NOMO-1 (cell line): ENCODE results near the gene ALOX5AP.

Source experiments
- DNase-seq, 2 experiments: peaks; one replicate each; lab custom pipeline; 2025; ENCODE audit not compliant: unreplicated experiment in 2 of 2; lab: John Stamatoyannopoulos, UW

Gene ALOX5AP

DNA sequence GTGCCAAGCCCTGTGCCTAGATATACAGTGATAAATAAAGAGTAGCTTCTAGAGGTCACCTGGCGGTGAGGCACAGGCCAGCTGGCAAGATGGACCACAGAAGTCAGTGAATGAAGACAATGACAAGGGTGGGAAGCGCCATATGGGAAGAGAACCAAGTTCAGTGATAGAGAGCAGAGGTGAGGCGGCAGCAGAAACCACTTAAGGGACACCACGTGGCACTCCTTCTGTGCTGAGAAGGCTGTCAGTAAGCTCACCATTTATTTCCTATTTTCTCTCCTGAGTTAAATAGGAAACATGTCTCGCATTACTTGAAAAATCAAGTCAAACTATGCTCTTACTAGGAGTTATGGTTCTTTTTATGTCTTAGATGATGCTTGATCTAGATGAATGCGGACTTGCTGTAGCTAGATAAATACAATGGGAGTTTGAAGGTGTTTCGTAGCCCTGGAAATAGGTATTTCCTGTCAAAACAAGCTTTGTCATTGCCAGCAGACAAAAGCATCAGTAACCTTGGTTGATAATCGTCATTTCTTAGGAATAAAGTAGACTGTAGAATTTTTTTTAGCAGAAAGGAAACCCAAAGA lies 17.8 kb downstream of the ALOX5AP start:
- DNase-seq = no peak

DNA sequence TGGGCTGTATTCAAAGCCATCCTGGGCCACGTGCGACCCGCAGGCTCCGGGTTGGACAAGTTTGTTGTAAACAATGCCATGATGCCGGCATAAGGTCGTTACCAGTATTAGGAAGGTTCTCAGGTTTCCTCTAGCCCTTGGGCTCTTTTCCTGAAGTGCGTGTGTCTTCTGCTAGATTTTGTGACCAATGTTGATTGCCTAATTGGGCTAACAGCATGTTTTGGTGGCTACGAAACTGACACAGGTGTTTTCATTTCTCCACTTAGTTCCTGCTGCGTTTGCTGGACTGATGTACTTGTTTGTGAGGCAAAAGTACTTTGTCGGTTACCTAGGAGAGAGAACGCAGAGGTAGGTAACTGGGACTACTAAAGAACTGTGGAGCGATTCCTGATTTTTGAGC lies 20.3 kb downstream of the ALOX5AP start:
- no peak for DNase-seq

DNA sequence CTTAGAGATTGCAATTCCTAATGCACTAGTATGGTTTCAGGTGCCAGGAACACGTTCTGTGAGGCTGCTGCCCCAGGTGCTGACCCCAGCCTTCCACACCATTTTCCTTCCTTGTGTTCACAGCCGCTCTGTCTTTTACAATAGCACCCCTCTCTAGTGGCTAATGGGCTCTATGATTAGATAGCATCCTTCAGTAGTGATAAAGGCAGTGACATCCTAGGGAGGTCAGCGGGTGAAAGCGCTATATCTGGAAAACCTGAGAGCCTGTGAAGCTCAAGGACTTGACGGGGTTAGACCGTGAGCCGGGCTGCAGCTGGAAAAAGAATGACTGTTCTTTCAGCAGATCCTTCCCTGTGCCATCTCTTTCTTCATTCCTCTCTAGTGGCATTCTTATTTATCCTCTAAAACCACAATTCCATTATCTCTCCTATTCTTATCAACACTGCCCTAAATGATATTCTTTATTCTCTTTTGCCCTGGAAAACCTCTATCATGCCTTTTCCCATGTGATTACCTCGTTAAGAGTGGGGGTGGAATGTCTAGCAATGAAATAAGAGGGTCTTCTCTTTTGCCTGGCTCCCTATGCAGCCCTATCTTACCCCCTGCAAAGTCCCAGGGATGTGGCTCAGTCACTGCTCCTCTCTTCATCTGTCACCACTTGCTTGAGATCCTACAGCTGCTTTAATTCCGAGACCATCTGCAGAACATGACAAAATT lies 21.8 kb downstream of the ALOX5AP start:
- no peak for DNase-seq

DNA sequence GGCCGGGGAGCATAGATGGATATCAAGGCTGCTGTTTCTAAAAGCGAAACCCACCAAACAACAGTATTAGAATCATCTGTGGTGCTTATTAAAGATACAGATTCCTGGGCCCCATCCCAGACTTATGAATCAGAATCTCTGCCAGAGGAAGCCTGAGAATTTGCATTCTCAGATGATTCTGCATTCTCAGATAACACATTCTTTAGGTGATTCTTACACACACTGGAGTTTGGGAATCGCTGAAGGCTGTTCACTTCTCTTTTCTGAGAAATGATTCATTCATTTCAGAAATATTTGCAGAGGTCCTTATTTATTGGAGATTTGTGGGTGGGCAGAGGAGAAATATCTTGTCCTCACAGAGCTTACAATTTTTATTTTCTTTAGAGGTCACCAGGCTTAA lies 24.4 kb downstream of the ALOX5AP start:
- no peak for DNase-seq

DNA sequence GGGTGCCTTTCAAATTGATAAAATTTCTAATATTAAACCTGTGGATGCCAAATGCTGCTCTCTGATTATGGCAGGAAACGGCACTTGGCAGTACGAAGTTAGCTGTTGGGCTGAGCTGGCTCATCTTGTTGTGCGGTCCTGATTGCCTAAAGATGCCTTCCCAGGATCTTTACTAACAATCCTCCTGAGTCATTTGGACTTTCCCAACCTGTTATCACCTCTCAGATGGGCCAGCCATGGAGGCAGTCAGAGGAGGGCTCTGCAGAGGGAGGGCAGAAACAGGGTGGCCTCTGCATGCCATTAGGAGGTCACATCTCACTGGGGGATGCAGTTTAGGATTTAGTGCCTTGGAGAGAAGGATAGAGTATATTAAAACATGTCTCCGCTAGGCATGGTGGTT lies 27.3 kb downstream of the ALOX5AP start:
- DNase-seq = no peak

DNA sequence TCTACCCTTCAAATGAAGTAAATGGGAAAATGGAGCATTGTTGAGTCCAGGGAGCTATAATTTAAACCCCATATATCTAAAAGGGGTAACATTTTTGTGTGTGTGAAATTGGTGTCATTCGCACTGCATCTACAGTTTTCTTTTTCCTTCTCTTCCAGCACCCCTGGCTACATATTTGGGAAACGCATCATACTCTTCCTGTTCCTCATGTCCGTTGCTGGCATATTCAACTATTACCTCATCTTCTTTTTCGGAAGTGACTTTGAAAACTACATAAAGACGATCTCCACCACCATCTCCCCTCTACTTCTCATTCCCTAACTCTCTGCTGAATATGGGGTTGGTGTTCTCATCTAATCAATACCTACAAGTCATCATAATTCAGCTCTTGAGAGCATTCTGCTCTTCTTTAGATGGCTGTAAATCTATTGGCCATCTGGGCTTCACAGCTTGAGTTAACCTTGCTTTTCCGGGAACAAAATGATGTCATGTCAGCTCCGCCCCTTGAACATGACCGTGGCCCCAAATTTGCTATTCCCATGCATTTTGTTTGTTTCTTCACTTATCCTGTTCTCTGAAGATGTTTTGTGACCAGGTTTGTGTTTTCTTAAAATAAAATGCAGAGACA lies 28.6 kb downstream of the ALOX5AP start:
- no peak for DNase-seq

DNA sequence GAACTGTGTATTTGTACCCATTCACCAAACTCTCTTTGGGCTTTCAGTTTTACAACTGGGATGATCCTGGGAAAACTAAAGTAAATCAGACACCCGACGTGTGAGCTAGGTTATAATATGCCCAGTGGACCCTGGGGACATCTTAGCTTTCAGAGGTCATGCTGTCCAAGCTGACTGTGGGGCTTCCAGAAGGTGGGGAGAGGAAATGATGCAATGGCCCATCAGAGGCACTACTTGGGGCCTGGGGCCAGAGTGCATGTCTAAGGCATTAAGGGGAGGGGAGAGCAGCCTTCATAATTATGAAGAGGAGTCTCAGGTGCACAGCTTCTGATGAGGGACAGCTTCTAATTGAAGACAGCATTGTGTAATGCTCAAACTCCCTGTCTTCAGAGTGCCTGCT lies 30.9 kb downstream of the ALOX5AP start:
- no peak for DNase-seq

DNA sequence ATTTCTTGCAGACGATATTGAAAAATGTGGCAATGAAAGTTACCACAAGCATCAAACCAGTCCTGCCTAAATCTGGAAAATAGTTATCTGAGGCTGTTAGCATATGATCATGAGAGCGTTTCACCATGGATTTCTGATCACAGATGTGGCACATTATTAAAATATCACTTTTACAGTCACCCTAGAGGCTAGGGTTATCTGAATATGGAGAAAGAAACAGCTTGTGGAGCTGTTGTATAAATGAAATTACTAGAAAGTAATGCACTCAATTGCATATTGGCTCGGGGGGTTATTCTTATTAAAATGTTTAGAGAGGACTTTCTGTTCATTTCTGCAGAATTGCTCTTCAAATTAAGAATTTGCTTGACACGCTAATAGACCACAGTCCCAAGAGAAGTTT lies 35.6 kb downstream of the ALOX5AP start:
- no peak for DNase-seq

DNA sequence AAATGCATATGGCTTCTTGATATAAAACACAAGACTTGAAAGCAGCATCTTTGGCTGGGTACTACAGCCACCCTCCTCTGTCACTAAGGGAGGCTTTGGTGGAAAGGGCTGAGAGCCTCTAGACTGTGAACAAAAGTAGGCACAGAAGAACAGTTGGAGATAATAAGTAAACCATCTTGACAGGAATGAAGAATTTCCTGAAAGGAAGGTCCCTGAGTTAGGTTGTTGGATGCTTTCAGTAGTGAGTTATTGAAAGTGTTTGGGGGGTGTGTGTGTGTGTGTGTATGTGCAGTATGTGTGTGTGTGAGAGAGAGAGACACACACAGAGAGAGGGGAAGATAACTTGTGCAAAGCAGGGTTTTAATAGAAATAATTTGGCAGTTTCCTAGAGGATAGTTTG lies 38.2 kb downstream of the ALOX5AP start:
- DNase-seq = no peak

DNA sequence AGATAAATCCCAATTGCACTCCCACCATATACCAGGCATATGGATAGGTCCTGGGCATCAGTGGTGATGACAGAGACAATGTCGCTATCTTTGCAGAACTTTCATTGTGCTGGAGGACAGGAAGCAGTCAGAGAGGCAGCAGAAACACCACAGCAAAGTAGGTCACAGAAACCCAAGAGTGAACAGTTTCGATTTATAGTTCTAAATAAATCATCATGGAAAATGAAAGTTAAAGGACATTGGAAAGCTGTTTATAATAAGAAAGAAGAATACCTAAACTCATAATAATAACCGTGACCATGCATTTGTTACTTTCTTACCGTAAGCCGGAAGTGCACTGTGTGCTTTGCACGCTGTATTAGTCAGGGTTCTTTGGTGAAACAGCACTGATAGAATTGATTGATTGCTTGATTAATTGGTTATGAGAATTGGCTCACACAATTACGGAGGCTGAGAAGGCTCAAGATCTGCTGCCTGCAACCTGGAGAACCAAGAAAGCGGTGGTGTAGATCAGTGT lies 38.9 kb downstream of the ALOX5AP start:
- no peak for DNase-seq

DNA sequence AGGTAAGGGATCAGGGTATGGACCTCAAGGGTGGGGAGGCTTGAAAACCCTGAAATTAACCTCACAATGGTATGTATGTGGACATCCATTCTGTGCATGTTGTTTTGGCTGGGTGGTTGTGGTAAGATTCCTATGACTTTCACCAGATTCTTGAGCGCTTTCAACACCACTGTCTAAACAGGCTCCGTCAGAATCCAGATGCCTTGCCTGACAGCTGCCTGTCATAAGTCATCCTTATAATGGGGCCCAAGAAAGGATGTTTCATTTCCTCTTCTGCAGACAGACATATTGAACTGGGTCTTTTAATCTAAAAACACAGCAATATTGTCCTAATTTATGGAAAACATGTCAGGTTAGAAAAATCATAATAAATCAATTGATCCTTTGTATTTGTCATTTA lies 41.3 kb downstream of the ALOX5AP start:
- DNase-seq = peak; percentile 29 to 62

DNA sequence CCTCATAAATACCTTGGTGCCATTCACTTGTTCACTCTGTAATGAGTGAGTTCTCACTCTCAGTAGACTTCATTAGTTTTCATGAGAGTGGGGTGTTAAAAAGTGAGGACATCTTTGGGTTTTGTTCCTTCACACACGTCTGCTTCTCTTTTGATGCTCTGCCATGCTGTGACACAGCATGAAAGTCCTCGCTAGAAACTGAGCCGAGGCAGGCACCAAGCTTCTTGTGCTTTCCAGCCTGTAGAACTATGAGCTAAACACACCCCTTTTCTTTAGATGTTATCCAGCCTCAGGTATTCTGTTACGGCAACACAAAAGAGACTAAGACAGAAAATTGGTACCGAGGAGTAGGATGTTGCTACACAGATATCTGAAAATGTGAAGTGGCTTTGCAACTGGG lies 43.7 kb downstream of the ALOX5AP start:
- no peak for DNase-seq

DNA sequence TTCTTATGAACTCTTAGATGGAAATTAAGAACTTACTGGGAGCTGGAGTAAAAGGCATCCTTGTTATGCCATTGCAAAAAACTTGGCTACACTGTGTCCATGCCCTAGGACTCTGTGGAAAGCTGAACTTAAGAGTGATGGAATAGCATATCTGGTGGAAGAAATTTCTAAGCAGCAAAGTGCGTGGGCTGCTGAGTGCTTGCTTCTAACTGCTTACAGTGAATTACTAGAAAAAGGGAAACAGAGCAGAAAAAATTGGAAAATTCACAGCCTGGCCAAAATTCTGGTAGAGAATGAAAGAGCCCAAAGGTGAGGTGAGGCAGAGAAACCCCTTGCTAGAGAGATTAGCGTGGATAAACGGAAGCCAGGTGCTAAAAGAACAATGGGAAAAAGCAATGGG lies 44.3 kb downstream of the ALOX5AP start:
- no peak for DNase-seq

DNA sequence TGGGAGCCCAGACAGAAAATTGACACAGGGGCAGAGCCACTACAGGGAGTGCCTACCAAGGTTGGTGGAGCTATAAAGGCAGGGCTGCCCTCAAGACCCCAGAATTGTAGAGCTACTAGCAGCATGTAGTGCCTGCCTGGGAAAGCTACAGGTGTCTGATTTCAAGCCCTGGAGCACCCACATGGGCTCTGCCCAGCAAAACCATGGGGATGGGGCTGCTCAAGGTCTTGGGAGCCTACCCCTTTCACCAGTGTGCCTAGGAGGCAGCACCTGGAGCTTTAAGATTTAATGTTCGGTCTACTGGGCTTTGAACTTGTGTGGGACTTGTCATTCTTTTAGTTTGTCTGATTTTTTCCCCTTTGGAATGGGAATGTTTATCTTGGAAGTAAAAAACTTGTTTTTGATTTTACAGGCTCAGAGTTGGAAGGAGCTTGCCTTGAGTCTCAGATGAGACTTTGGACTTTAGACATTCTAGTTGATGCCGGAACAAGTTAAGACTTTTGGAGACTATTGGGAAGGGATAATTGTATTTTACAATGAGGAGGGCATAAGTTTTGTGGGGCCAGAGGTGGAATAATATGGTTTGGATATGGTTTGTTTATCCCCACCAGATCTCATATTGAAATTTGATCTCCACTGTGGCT lies 45.1 kb downstream of the ALOX5AP start:
- DNase-seq = no peak

DNA sequence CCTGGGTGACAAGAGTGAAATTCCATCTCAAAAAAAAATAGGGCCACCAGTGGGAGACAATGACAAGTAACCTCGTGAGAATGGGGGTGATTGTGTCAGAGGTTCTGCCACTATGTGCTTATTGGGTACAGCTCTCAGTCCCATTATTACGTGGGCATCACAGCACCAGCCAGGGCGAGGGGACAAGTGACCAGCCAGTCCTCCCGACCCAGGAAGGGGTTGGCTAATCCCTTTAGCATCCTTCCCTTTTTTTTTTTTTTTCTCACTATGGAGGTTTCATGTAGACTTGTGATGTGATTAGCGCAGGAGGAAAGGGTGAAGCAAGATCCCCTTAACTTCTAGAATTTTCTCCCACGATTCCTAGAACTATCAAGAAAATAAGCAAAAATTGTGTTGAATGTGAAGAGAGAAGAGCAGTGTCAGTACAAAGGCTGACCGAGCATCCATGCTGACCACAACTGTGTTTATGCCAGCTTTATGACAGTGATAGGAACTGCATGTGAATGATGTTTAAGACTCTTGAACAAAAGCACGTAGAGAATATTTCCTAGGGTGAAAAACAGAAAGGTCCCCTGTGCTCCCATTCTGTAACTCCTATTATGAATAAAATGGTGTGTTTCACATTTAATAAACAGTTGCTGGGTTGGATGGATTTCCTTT lies 50.0 kb downstream of the ALOX5AP start:
- DNase-seq = no peak

DNA sequence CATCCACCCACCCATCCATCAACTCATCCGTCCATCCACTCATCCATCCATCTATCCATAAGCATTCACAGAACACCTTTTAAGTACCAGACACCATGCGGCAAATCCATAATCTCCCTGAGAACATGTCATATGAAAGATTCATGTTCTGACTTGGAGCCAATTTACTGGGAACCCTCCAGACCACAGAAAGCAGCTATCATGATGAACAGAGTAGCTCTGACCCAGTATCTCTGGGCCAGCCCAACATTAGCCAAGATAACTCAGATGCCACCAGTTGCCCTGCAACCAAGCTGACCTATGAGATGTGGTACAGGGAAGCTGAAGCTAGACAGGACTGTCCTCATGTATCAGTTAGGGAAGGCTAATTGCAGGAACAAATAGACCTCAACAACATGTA lies 51.3 kb downstream of the ALOX5AP start:
- DNase-seq = no peak

DNA sequence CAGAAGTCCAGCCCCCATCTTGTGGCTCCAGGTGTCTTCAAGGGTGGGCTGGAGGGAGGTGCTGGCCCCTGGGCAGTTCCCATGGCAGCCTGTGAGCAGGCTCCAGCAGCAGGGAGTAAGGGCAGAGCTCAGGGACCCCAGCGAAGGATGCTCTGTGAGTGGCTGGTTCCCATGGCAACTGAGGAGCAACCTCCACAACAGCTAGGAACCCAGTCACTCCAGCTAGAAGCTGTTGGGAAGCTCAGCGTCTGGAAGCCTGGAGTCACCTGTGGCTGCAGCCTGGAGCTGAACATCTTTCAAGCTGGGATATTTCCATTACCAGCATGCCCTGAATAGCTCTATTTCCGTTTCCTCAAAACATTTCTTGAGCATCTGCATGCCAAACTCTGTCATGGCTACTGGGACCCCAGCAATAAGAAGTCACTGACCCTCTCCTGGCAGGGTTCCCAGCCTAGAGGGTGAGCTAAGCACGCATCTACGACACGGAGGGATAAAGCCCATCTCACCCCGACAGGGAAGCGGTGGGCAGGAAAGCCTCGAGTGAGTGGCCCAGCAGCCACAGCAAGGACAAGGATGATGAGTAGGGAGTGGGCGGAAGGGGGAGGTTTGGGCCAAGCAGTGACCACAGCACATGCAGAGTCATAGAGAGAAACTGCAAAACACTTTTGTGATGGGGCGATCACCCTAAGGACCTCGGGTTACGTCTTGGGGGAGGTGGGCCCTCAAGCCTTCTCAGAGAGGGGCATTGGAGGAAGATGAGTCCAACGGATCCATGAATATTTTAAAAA lies 52.6 kb downstream of the ALOX5AP start:
- DNase-seq = no peak

DNA sequence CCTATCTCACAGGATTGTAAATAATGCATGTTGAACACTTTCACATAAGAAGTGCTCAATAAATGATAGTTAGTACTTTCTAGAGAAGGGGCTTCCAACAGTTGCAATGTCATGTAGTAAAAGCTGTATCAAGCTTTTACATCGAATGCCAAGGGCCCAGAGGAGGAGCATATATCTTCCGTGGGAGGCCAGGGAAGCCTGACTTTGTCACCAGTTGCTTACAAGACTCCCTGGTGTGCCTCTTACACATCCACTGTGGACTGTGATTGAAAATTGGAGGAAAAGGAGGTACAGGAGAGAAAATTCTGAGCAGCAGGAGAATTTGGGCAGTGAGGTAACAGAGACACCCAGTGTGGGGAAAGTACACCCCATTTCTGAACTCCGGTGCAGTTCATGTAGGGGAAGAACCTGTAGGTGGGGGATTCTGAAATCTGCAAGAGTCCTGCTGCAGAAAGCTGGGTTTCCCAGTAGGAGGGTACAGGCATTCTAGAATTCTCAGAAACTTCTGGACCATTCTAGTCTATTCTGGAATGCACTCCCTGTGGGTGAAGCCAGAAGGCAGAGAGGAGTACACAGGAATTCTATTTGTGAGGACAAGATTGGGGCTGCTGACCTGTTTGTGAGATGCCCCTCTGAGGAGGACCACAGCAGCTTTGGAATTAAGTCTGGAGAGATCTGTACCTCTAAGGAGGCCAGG lies 54.0 kb downstream of the ALOX5AP start:
- DNase-seq = no peak

DNA sequence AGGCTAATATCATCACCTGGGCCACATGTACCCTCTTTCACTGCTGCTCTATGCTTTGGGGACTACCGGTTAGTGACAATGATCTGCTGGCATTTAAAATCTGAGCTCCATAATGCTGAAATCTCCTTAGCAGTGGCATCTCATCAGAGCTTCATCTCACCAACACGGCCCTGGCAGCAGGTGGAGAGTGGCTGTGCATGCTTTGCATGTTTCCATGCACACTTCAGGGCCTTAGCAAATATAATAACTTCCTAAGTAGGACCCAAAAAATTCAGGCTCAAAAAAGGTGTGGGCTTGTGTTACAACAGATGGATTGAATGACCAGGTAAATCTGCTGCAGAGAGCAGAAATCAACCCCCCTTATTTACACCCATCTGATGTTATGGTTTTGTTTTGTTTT lies 55.2 kb downstream of the ALOX5AP start:
- no peak for DNase-seq
